ENCODE data around the gene CRIM1. TPM values are rescaled to one million over a fixed set of nuclear protein-coding genes. Genes with fewer than 3 reads are reported as not detected.

CRIM1 gene
- total and polyA plus RNA-seq, 7 donors, result 10.2 to 68.1 (median 53.1) TPM

- 75 to 89% (median 81%) methylated on average over 3 of the region's 3 CpGs for WGBS, 3 donors
- DNase-seq (no peak), ATAC-seq (peak in 3 of 4 donors; percentile 30 to 50 (median 37))
- Histone ChIP-seq H3K4me1 (peaks cover 82% of the 10 kb centered on the region), H3K9me3 (no peaks in the 10 kb centered on the region), H3K27ac (peak overlapping the region; percentile 7), H3K4me3 (no peak overlapping the region), H3K36me3 (ENCODE audit: insufficient read depth in 1 of 2, low read depth in 1 of 2) (no peaks in the 10 kb centered on the region), H3K27me3 (ENCODE audit: insufficient read depth in 3 of 3, low read length in 2 of 3) (no peaks in the 10 kb centered on the region)
- TF ChIP-seq CTCF (IDR thresholded peaks at IDR 0.05), result no peak
- intact Hi-C loops (cut with DNase I), result no loop called here
These were observed 48.7 kb downstream of the CRIM1 start for GRCh38 chr2:36404318-36404717.

GRCh38 chr2:36404754-36405153, 49.2 kb downstream of the CRIM1 start:
- WGBS, 3 donors, result 81 to 86% (median 85%) methylated on average over 5 of the region's 5 CpGs
- TF ChIP-seq CTCF (IDR thresholded peaks at IDR 0.05), result no peak
- peak overlapping the region; percentile 7 for H3K27ac ChIP-seq

GRCh38 chr2:36405183-36405582, 49.6 kb downstream of the CRIM1 start:
- DNase-seq (no peak), ATAC-seq (peak in 2 of 4 donors; percentile 13 to 17)
- 84 to 90% (median 88%) methylated on average over 5 of the region's 5 CpGs for WGBS, 3 donors
- Histone ChIP-seq H3K27me3 (ENCODE audit: insufficient read depth in 3 of 3, low read length in 2 of 3) (no peaks in the 10 kb centered on the region), H3K27ac (peak overlapping the region; percentile 7), H3K9me3 (no peaks in the 10 kb centered on the region), H3K36me3 (ENCODE audit: insufficient read depth in 1 of 2, low read depth in 1 of 2) (no peaks in the 10 kb centered on the region), H3K4me3 (no peak overlapping the region), H3K4me1 (peaks cover 91% of the 10 kb centered on the region)
- no peak for TF ChIP-seq CTCF (IDR thresholded peaks at IDR 0.05)
- intact Hi-C loops (cut with DNase I), result loop anchor here in 1 of 2 donors (5.0 kb wide), 1 partner anchor 48 kb away; the partner anchor contains the start of gene CRIM1

More at GRCh38 chr2:36404754-36405153, 49.2 kb downstream of the CRIM1 start:
- ATAC-seq (no peak), DNase-seq (no peak)
- H3K36me3 ChIP-seq (ENCODE audit: insufficient read depth in 1 of 2, low read depth in 1 of 2), result no peaks in the 10 kb centered on the region
- intact Hi-C loops (cut with DNase I), result loop anchor here in 1 of 2 donors (5.0 kb wide), 1 partner anchor 47 kb away; the partner anchor contains the start of gene CRIM1
- no peak overlapping the region for H3K4me3 ChIP-seq
- H3K4me1 ChIP-seq, result peaks cover 87% of the 10 kb centered on the region
- H3K9me3 ChIP-seq, result no peaks in the 10 kb centered on the region
- no peaks in the 10 kb centered on the region for H3K27me3 ChIP-seq (ENCODE audit: insufficient read depth in 3 of 3, low read length in 2 of 3)

GRCh38 chr2:36406296-36406695, 50.7 kb downstream of the CRIM1 start:
- DNase-seq (no peak), ATAC-seq (no peak)
- intact Hi-C loops (cut with DNase I), result loop anchor here in 1 of 2 donors (5.0 kb wide), 1 partner anchor 49 kb away; the partner anchor contains the start of gene CRIM1
- Histone ChIP-seq H3K9me3 (no peaks in the 10 kb centered on the region), H3K27me3 (ENCODE audit: insufficient read depth in 3 of 3, low read length in 2 of 3) (no peaks in the 10 kb centered on the region), H3K27ac (no peak overlapping the region), H3K4me1 (peaks cover 92% of the 10 kb centered on the region), H3K4me3 (no peak overlapping the region), H3K36me3 (ENCODE audit: insufficient read depth in 1 of 2, low read depth in 1 of 2) (no peaks in the 10 kb centered on the region)
- TF ChIP-seq CTCF (IDR thresholded peaks at IDR 0.05), result no peak
- 50 to 67% (median 59%) methylated on average over 3 of the region's 3 CpGs for WGBS, 3 donors

- DNase-seq (no peak), ATAC-seq (no peak)
- H3K27me3 ChIP-seq (ENCODE audit: insufficient read depth in 3 of 3, low read length in 2 of 3), result no peaks in the 10 kb centered on the region
- 33 to 41% (median 36%) methylated on average over 4 of the region's 4 CpGs for WGBS, 3 donors
- H3K36me3 ChIP-seq (ENCODE audit: insufficient read depth in 1 of 2, low read depth in 1 of 2), result no peaks in the 10 kb centered on the region
- intact Hi-C loops (cut with DNase I), result loop anchor here in 1 of 2 donors (5.0 kb wide), 1 partner anchor 50 kb away; the partner anchor contains the start of gene CRIM1
- no peaks in the 10 kb centered on the region for H3K9me3 ChIP-seq
- TF ChIP-seq CTCF (IDR thresholded peaks at IDR 0.05), result no peak
- peak overlapping the region; percentile 3 for H3K4me3 ChIP-seq
- peak overlapping the region; percentile 60 for H3K27ac ChIP-seq
- H3K4me1 ChIP-seq, result peaks cover 92% of the 10 kb centered on the region
These were observed 51.8 kb downstream of the CRIM1 start for GRCh38 chr2:36407413-36407812.
